ENCODE measurements around the gene UQCC3.

UQCC3 gene

DNA sequence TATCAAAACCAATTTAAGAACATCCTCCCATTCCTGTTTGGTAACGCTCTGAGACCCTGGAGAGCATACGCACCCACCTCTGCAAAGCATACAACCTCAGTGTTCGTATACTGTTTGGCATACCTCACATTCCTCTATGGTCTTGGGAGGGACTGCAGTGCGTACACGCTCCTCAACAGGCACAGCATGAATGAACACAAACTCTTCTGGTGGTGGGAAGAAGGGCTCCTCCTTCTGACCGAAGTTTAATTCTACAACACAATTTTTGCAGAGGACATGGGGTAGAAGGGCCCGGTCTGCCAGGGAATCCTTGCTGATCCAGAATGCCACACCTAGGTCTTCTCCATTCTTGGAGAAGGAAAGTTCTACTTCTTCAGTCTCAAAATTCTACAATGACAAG is 50.5 kb downstream of the UQCC3 start:
- TF ChIP-seq, protein P1, sequence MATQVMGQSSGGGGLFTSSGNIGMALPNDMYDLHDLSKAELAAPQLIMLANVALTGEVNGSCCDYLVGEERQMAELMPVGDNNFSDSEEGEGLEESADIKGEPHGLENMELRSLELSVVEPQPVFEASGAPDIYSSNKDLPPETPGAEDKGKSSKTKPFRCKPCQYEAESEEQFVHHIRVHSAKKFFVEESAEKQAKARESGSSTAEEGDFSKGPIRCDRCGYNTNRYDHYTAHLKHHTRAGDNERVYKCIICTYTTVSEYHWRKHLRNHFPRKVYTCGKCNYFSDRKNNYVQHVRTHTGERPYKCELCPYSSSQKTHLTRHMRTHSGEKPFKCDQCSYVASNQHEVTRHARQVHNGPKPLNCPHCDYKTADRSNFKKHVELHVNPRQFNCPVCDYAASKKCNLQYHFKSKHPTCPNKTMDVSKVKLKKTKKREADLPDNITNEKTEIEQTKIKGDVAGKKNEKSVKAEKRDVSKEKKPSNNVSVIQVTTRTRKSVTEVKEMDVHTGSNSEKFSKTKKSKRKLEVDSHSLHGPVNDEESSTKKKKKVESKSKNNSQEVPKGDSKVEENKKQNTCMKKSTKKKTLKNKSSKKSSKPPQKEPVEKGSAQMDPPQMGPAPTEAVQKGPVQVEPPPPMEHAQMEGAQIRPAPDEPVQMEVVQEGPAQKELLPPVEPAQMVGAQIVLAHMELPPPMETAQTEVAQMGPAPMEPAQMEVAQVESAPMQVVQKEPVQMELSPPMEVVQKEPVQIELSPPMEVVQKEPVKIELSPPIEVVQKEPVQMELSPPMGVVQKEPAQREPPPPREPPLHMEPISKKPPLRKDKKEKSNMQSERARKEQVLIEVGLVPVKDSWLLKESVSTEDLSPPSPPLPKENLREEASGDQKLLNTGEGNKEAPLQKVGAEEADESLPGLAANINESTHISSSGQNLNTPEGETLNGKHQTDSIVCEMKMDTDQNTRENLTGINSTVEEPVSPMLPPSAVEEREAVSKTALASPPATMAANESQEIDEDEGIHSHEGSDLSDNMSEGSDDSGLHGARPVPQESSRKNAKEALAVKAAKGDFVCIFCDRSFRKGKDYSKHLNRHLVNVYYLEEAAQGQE (IDR thresholded peaks at IDR 0.05; ENCODE audit: insufficient read depth in 1 of 2, low read depth in 2 of 2, low read length in 2 of 2) = no peak
- TF ChIP-seq TAF1 (IDR thresholded peaks at IDR 0.05; ENCODE audit: borderline replicate concordance, insufficient read depth, low read length) (no peak), SIN3A (IDR thresholded peaks at IDR 0.05; ENCODE audit: borderline replicate concordance, insufficient read depth, low read length) (no peak), POLR2AphosphoS5 (IDR thresholded peaks at IDR 0.05; ENCODE audit: low read depth, low read length) (no peak; the same call in 1 of the 2 replicates), FOXP2 (optimal IDR thresholded peaks at IDR 0.05; ENCODE audit: borderline replicate concordance, extremely low read depth, extremely low read length, insufficient read depth) (no peak)

All from PFSK-1 (cell line).